WTC11 (cell line): ENCODE data around the gene DAPK1.

Experiments used
- E2F5 ChIP-seq: sonication (generic); formaldehyde crosslinking; IDR thresholded peaks from 2 replicates; pipeline ENCODE4 v1.8.1; 2022; ENCODE audit warnings: mild to moderate bottlenecking, moderate library complexity, missing genetic modification reagents
- HMGXB4 ChIP-seq: sonication (generic); formaldehyde crosslinking; IDR thresholded peaks from 2 replicates; pipeline ENCODE4 v1.8.1; 2023; ENCODE audit warnings: mild to moderate bottlenecking, moderate library complexity, missing genetic modification reagents
- KAT7 ChIP-seq: sonication (generic); formaldehyde crosslinking; IDR thresholded peaks from 2 replicates; pipeline ENCODE4 v1.8.1; 2023; ENCODE audit warnings: missing genetic modification reagents, mild to moderate bottlenecking, borderline replicate concordance
- NR1H2 ChIP-seq: sonication (generic); formaldehyde crosslinking; IDR thresholded peaks from 2 replicates; pipeline ENCODE4 v1.9.0; 2021; ENCODE audit warnings: mild to moderate bottlenecking, moderate library complexity, missing genetic modification reagents
- SP1 ChIP-seq: sonication (generic); formaldehyde crosslinking; conservative IDR thresholded peaks from 2 replicates; pipeline ENCODE4 v1.8.1; 2022; ENCODE audit warnings: missing genetic modification reagents
- TEAD1 ChIP-seq: sonication (generic); formaldehyde crosslinking; IDR thresholded peaks from 2 replicates; pipeline ENCODE4 v1.8.0; 2022; ENCODE audit warnings: mild to moderate bottlenecking, missing genetic modification reagents
- ZNF671 ChIP-seq: fragments of 250-450 bp; sonication (Bioruptor Pico); IDR thresholded peaks from 2 replicates; pipeline ENCODE4 v1.8.0; 2021; ENCODE audit warnings: mild to moderate bottlenecking
- TF ChIP-seq, protein P1 (sequence below): fragments of 200-600 bp; IDR thresholded peaks from 2 replicates; pipeline ENCODE4 v1.8.0; 2022; ENCODE audit warnings: antibody characterized with exemption
- TF ChIP-seq, protein P2 (sequence below): sonication (generic); formaldehyde crosslinking; IDR thresholded peaks from 2 replicates; pipeline ENCODE4 v1.8.1; 2023; ENCODE audit warnings: mild to moderate bottlenecking, missing genetic modification reagents, moderate library complexity
- TF ChIP-seq, protein P3 (sequence below): sonication (generic); formaldehyde crosslinking; IDR thresholded peaks from 2 replicates; pipeline ENCODE4 v1.8.0; 2022; ENCODE audit warnings: mild to moderate bottlenecking, missing genetic modification reagents

DNA sequence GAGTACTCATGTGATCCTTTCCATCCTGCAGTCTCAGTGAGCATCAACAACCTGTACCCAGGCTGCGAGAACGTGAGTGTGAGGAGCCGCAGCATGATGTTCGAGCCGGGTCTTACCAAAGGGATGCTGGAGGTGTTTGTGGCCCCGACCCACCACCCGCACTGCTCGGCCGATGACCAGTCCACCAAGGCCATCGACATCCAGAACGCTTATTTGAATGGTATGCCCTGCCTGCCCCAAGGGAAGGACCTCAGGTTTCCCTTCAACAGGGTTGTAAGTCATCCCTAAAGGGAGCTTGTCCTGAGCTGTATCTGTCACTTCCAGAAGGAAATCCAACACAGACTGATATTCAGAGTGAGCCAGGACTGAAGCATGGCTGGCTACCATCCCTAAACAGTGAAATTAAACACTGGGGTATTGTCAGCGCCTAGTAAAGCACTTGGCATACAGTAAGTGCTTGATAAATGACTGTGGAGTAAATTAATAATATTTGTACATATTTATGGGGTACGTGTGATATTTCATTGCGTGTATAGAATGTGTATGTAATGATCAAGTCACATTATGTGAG is 188.9 kb downstream of the DAPK1 start:
- TF ChIP-seq, protein P1, sequence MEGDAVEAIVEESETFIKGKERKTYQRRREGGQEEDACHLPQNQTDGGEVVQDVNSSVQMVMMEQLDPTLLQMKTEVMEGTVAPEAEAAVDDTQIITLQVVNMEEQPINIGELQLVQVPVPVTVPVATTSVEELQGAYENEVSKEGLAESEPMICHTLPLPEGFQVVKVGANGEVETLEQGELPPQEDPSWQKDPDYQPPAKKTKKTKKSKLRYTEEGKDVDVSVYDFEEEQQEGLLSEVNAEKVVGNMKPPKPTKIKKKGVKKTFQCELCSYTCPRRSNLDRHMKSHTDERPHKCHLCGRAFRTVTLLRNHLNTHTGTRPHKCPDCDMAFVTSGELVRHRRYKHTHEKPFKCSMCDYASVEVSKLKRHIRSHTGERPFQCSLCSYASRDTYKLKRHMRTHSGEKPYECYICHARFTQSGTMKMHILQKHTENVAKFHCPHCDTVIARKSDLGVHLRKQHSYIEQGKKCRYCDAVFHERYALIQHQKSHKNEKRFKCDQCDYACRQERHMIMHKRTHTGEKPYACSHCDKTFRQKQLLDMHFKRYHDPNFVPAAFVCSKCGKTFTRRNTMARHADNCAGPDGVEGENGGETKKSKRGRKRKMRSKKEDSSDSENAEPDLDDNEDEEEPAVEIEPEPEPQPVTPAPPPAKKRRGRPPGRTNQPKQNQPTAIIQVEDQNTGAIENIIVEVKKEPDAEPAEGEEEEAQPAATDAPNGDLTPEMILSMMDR, result no peak
- TF ChIP-seq E2F5, result no peak
- TF ChIP-seq KAT7 (CRISPR knock-in tag), result no peak
- TF ChIP-seq NR1H2 (CRISPR knock-in tag), result no peak
- no peak for TF ChIP-seq ZNF671 (CRISPR knock-in tag)
- TF ChIP-seq TEAD1, result no peak
- no peak for TF ChIP-seq HMGXB4 (CRISPR knock-in tag)
- TF ChIP-seq, protein P2, sequence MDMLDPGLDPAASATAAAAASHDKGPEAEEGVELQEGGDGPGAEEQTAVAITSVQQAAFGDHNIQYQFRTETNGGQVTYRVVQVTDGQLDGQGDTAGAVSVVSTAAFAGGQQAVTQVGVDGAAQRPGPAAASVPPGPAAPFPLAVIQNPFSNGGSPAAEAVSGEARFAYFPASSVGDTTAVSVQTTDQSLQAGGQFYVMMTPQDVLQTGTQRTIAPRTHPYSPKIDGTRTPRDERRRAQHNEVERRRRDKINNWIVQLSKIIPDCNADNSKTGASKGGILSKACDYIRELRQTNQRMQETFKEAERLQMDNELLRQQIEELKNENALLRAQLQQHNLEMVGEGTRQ (CRISPR knock-in tag), result no peak
- TF ChIP-seq SP1 (CRISPR knock-in tag), result no peak
- TF ChIP-seq, protein P3, sequence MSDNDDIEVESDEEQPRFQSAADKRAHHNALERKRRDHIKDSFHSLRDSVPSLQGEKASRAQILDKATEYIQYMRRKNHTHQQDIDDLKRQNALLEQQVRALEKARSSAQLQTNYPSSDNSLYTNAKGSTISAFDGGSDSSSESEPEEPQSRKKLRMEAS (CRISPR knock-in tag), result no peak
